ENCODE measurements around the gene IDUA.

DNA sequence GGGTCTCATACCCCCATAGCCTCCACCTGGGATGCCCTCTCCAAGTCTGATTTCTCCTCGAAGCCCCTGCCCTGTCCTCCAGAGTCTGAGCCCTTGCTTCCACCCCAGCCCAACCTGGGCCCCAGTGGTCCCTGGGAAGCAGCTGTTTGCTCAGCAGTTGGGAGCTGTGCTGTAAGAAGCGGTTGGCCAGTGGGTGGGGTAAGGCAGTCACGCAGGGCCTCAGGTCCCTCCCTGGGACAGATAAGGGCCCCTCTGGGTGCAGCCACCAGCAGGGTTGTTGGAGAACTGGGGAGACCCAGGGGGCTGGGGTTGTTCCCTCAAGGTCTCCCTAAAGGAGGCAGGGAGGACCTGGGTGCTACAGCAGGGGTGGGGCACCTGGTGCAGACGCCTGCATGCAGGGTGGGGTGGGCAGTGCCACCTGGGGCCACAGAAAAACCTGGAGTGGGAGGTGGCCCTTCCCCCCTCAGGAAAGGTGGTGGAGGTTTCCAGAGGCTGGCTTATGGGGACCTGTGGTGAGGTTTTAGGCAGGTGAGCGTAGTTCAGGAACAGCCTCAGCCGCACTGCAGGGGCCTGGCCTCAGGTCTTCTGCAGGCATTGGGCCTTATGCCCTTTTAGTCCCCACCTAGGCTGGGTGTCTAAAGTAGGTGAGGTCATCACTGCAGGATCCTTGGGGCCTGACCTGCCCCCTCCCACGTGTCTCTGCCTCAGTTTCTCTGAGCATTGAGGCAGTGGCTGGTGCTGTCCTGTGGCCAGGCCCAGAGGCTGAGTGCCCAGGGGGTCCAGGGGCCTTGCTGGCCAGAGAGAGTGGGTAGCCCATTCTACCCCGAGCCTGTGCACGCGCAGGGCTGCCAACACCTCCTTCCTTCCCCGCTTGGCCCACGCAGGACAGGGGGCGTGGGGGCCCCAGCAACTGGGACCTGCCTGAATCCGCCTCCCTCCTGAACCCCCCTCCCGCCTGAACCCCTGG lies 9.5 kb downstream of the IDUA start:
- TF ChIP-seq HDAC6 (IDR thresholded peaks at IDR 0.05; ENCODE audit: unreplicated experiment) (no peak), RBBP5 (conservative IDR thresholded peaks at IDR 0.05) (no peak), NFYA (IDR thresholded peaks at IDR 0.05; ENCODE audit: borderline replicate concordance, low read depth, low read length) (no peak), CREB1 (IDR thresholded peaks at IDR 0.05; ENCODE audit: low read depth) (no peak), TAF1 (IDR thresholded peaks at IDR 0.05; ENCODE audit: borderline replicate concordance, low read depth, low read length) (no peak), ETV6 (conservative IDR thresholded peaks at IDR 0.05 in 1 of 2, IDR thresholded peaks at IDR 0.05 in 1 of 2; ENCODE audit: borderline replicate concordance in 1 of 2, low read depth in 1 of 2) (no peak), CREM (IDR thresholded peaks at IDR 0.05; ENCODE audit: low read depth) (no peak), GABPA (IDR thresholded peaks at IDR 0.05; ENCODE audit: low read depth) (no peak), TCF7 (IDR thresholded peaks at IDR 0.05; ENCODE audit: borderline replicate concordance) (no peak), EZH2 (IDR thresholded peaks at IDR 0.05; ENCODE audit: borderline replicate concordance, control insufficient read depth, low read depth, low read length) (no peak)
- TF ChIP-seq, protein P1, sequence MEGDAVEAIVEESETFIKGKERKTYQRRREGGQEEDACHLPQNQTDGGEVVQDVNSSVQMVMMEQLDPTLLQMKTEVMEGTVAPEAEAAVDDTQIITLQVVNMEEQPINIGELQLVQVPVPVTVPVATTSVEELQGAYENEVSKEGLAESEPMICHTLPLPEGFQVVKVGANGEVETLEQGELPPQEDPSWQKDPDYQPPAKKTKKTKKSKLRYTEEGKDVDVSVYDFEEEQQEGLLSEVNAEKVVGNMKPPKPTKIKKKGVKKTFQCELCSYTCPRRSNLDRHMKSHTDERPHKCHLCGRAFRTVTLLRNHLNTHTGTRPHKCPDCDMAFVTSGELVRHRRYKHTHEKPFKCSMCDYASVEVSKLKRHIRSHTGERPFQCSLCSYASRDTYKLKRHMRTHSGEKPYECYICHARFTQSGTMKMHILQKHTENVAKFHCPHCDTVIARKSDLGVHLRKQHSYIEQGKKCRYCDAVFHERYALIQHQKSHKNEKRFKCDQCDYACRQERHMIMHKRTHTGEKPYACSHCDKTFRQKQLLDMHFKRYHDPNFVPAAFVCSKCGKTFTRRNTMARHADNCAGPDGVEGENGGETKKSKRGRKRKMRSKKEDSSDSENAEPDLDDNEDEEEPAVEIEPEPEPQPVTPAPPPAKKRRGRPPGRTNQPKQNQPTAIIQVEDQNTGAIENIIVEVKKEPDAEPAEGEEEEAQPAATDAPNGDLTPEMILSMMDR (IDR thresholded peaks at IDR 0.05 in 2 of 3, conservative IDR thresholded peaks at IDR 0.05 in 1 of 3; ENCODE audit: control insufficient read depth in 2 of 3, extremely low read depth in 1 of 3, insufficient read depth in 1 of 3, low read depth in 3 of 3, low read length in 3 of 3) = no peak
- TF ChIP-seq, protein P2, sequence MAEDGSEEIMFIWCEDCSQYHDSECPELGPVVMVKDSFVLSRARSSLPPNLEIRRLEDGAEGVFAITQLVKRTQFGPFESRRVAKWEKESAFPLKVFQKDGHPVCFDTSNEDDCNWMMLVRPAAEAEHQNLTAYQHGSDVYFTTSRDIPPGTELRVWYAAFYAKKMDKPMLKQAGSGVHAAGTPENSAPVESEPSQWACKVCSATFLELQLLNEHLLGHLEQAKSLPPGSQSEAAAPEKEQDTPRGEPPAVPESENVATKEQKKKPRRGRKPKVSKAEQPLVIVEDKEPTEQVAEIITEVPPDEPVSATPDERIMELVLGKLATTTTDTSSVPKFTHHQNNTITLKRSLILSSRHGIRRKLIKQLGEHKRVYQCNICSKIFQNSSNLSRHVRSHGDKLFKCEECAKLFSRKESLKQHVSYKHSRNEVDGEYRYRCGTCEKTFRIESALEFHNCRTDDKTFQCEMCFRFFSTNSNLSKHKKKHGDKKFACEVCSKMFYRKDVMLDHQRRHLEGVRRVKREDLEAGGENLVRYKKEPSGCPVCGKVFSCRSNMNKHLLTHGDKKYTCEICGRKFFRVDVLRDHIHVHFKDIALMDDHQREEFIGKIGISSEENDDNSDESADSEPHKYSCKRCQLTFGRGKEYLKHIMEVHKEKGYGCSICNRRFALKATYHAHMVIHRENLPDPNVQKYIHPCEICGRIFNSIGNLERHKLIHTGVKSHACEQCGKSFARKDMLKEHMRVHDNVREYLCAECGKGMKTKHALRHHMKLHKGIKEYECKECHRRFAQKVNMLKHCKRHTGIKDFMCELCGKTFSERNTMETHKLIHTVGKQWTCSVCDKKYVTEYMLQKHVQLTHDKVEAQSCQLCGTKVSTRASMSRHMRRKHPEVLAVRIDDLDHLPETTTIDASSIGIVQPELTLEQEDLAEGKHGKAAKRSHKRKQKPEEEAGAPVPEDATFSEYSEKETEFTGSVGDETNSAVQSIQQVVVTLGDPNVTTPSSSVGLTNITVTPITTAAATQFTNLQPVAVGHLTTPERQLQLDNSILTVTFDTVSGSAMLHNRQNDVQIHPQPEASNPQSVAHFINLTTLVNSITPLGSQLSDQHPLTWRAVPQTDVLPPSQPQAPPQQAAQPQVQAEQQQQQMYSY (CRISPR knock-in tag; IDR thresholded peaks at IDR 0.05) = no peak

Measured in GM12878 (cell line).